Measurements from ENCODE around the gene CLDN9. TPM values are rescaled to one million over a fixed set of nuclear protein-coding genes. Genes with fewer than 3 reads are reported as not detected.

Gene CLDN9
- total and polyA plus RNA-seq, 2 experiments from 2014 or later = 3.5 to 8.9 TPM

- no peak overlapping the region for H3K4me3 ChIP-seq
- no peak for DNase-seq (ENCODE audit: low spot score)
- TF ChIP-seq EZH2phosphoT487 (IDR thresholded peaks at IDR 0.05; ENCODE audit: low read depth, severe bottlenecking, unreplicated experiment) (no peak), EZH2 (IDR thresholded peaks at IDR 0.05; ENCODE audit: borderline replicate concordance) (no peak), CTCF (IDR thresholded peaks at IDR 0.05; ENCODE audit: poor library complexity) (no peak)
- no peaks in the 10 kb centered on the region for H3K27me3 ChIP-seq
- no peak overlapping the region for H3K4me2 ChIP-seq
- H3K9me2 ChIP-seq (replicated peaks; ENCODE audit: insufficient read depth) = no peaks in the 10 kb centered on the region
- no peaks in the 10 kb centered on the region for H4K20me1 ChIP-seq (ENCODE audit: insufficient read depth, poor library complexity, severe bottlenecking)
- peaks cover 12% of the 10 kb centered on the region for H3K4me1 ChIP-seq (ENCODE audit: insufficient read depth)
- peak overlapping the region; percentile 89 for H3K27ac ChIP-seq
- no peaks in the 10 kb centered on the region for H3K9me3 ChIP-seq (ENCODE audit: low read depth)
- H3K36me3 ChIP-seq (replicated peaks; ENCODE audit: insufficient read depth, low read depth) = no peaks in the 10 kb centered on the region
- no peak overlapping the region for H2AFZ ChIP-seq
- no peaks in the 10 kb centered on the region for H3K79me2 ChIP-seq
- WGBS (ENCODE audit: low lambda C conversion rate, missing lambda C conversion rate) = 95% methylated on average over 8 of the region's 8 CpGs
These were observed 51.1 kb downstream of the CLDN9 start for GRCh38 chr16:3063625-3064386.

Small RNAs within 50 kb of the gene (small RNA-seq; reads per million reads assigned to genes)
- 0.09 reads per million for gene LINC00514

Other genes starting within 250 kb of the CLDN9 start
- gene ELOB, start 235.6 kb upstream of the CLDN9 start, total RNA-seq = 255 and 540 TPM in 2 replicates
- 627 and 642 TPM in 2 replicates for gene ELOB, start 235.6 kb upstream of the CLDN9 start, polyA plus RNA-seq
- 0.20 TPM in 1 of 2 replicates, not detected in the other for gene PRSS33, start 225.4 kb upstream of the CLDN9 start, total RNA-seq
- not detected in 2 replicates for gene PRSS33, start 225.4 kb upstream of the CLDN9 start, polyA plus RNA-seq
- not detected in 2 replicates for gene PRSS41, start 214.5 kb upstream of the CLDN9 start, total RNA-seq
- gene PRSS41, start 214.5 kb upstream of the CLDN9 start, polyA plus RNA-seq = not detected in 2 replicates
- not detected in 2 replicates for gene PRSS21, start 195.7 kb upstream of the CLDN9 start, total RNA-seq
- gene PRSS21, start 195.7 kb upstream of the CLDN9 start, polyA plus RNA-seq = not detected in 2 replicates
- gene ZG16B, start 182.6 kb upstream of the CLDN9 start, total RNA-seq = 4.3 and 5.4 TPM in 2 replicates
- 4.9 and 7.9 TPM in 2 replicates for gene ZG16B, start 182.6 kb upstream of the CLDN9 start, polyA plus RNA-seq
- gene PRSS22, start 154.8 kb upstream of the CLDN9 start, total RNA-seq = 50.0 and 60.2 TPM in 2 replicates
- gene PRSS22, start 154.8 kb upstream of the CLDN9 start, polyA plus RNA-seq = 66.3 and 100 TPM in 2 replicates
- gene FLYWCH2, start 129.7 kb upstream of the CLDN9 start, total RNA-seq = 31.6 and 45.1 TPM in 2 replicates
- gene FLYWCH2, start 129.7 kb upstream of the CLDN9 start, polyA plus RNA-seq = 33.1 and 40.0 TPM in 2 replicates
- 11.7 and 14.6 TPM in 2 replicates for gene FLYWCH1, start 101.0 kb upstream of the CLDN9 start, total RNA-seq
- gene FLYWCH1, start 101.0 kb upstream of the CLDN9 start, polyA plus RNA-seq = 16.9 and 17.1 TPM in 2 replicates
- 0.52 and 3.6 TPM in 2 replicates for gene KREMEN2, start 48.6 kb upstream of the CLDN9 start, total RNA-seq
- gene KREMEN2, start 48.6 kb upstream of the CLDN9 start, polyA plus RNA-seq = 4.9 and 5.8 TPM in 2 replicates
- 2.8 and 4.5 TPM in 2 replicates for gene PAQR4, start 43.6 kb upstream of the CLDN9 start, total RNA-seq
- 3.7 and 8.3 TPM in 2 replicates for gene PAQR4, start 43.6 kb upstream of the CLDN9 start, polyA plus RNA-seq
- 5.5 and 7.7 TPM in 2 replicates for gene PKMYT1, start 32.5 kb upstream of the CLDN9 start, total RNA-seq
- gene PKMYT1, start 32.5 kb upstream of the CLDN9 start, polyA plus RNA-seq = 17.1 and 21.0 TPM in 2 replicates
- gene CLDN6, start 5.3 kb downstream of the CLDN9 start, total RNA-seq = 258 and 297 TPM in 2 replicates
- gene CLDN6, start 5.3 kb downstream of the CLDN9 start, polyA plus RNA-seq = 568 and 574 TPM in 2 replicates
- gene TNFRSF12A, start 7.4 kb downstream of the CLDN9 start, total RNA-seq = 126 and 127 TPM in 2 replicates
- gene TNFRSF12A, start 7.4 kb downstream of the CLDN9 start, polyA plus RNA-seq = 385 and 452 TPM in 2 replicates
- gene HCFC1R1, start 11.0 kb downstream of the CLDN9 start, total RNA-seq = 19.7 and 35.7 TPM in 2 replicates
- gene HCFC1R1, start 11.0 kb downstream of the CLDN9 start, polyA plus RNA-seq = 158 and 201 TPM in 2 replicates
- gene THOC6, start 11.1 kb downstream of the CLDN9 start, total RNA-seq = 35.6 and 41.2 TPM in 2 replicates
- 79.4 and 86.2 TPM in 2 replicates for gene THOC6, start 11.1 kb downstream of the CLDN9 start, polyA plus RNA-seq
- gene BICDL2, start 24.0 kb downstream of the CLDN9 start, total RNA-seq = 10.0 and 12.3 TPM in 2 replicates
- gene BICDL2, start 24.0 kb downstream of the CLDN9 start, polyA plus RNA-seq = 11.8 and 12.8 TPM in 2 replicates
- 0.60 TPM in 1 of 2 replicates, not detected in the other for gene MMP25, start 33.6 kb downstream of the CLDN9 start, total RNA-seq
- 6.3 and 8.7 TPM in 2 replicates for gene MMP25, start 33.6 kb downstream of the CLDN9 start, polyA plus RNA-seq
- gene IL32, start 52.7 kb downstream of the CLDN9 start, total RNA-seq = 82.0 and 110 TPM in 2 replicates
- gene IL32, start 52.7 kb downstream of the CLDN9 start, polyA plus RNA-seq = 124 and 131 TPM in 2 replicates
- gene ZSCAN10, start 86.4 kb downstream of the CLDN9 start, total RNA-seq = not detected in 2 replicates
- not detected in 2 replicates for gene ZSCAN10, start 86.4 kb downstream of the CLDN9 start, polyA plus RNA-seq
- gene ZNF205, start 99.7 kb downstream of the CLDN9 start, total RNA-seq = 10.0 and 12.3 TPM in 2 replicates
- gene ZNF205, start 99.7 kb downstream of the CLDN9 start, polyA plus RNA-seq = 12.6 and 13.2 TPM in 2 replicates
- 3.4 and 3.8 TPM in 2 replicates for gene ZNF213, start 122.1 kb downstream of the CLDN9 start, total RNA-seq
- gene ZNF213, start 122.1 kb downstream of the CLDN9 start, polyA plus RNA-seq = 4.0 and 6.0 TPM in 2 replicates
- not detected in 2 replicates for gene OR1F1, start 175.3 kb downstream of the CLDN9 start, total RNA-seq
- 0.61 TPM in 1 of 2 replicates, not detected in the other for gene OR1F1, start 175.3 kb downstream of the CLDN9 start, polyA plus RNA-seq
- gene ZNF200, start 222.2 kb downstream of the CLDN9 start, total RNA-seq = 7.9 and 12.5 TPM in 2 replicates
- gene ZNF200, start 222.2 kb downstream of the CLDN9 start, polyA plus RNA-seq = 4.6 and 6.0 TPM in 2 replicates
- gene MEFV, start 243.7 kb downstream of the CLDN9 start, total RNA-seq = 0.13 TPM in 1 of 2 replicates, not detected in the other
- 0.55 TPM in 1 of 2 replicates, not detected in the other for gene MEFV, start 243.7 kb downstream of the CLDN9 start, polyA plus RNA-seq